Astrocyte of the spinal cord (primary cell): ENCODE results near the gene KRTAP6-2.

Experiments used
- DNase-seq: peaks from one replicate; pipeline ENCODE4 v3.0.0; 2011; ENCODE audit warnings: low read depth, low spot score
- H3K4me3 ChIP-seq: 2 replicates; pipeline ENCODE4 v1.5.1; 2011; ENCODE audit warnings: low read depth, mild to moderate bottlenecking, low read length, moderate library complexity
- in situ Hi-C: cut with HindIII; loops from 2 replicates; pipeline ENCODE4 v1.10.0; 2017; ENCODE audit warnings: low sequenced_read_pairs
- TF ChIP-seq, protein P1 (sequence below): IDR thresholded peaks from 2 replicates; pipeline ENCODE4 v1.5.1; 2012; ENCODE audit warnings: low read depth, mild to moderate bottlenecking, low read length, inconsistent platforms

The KRTAP6-2 gene

DNA sequence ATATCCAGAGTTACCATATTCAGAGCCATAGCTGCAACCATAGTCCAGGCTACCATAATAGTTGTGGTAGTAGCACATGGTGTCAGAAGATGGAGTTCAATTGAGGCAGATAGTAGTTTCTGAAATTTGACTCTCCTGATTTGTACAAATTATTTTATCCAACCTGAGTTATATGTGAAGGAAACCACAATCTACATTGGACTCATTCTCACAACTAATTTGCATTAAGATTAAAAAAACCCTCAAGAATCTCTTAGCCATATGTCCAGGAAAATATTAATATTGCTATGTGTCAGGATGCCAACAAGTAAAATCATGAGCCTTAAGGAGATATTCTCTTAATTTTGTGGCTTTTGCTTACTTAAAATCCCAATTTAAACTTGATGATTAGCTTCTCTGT, 8.4 kb downstream of the KRTAP6-2 start, which contains the start of gene KRTAP22-2:
KRTAP22-2 (minus strand) TSS at position 101 of the 400 bp plus-strand sequence.
- TF ChIP-seq, protein P1, sequence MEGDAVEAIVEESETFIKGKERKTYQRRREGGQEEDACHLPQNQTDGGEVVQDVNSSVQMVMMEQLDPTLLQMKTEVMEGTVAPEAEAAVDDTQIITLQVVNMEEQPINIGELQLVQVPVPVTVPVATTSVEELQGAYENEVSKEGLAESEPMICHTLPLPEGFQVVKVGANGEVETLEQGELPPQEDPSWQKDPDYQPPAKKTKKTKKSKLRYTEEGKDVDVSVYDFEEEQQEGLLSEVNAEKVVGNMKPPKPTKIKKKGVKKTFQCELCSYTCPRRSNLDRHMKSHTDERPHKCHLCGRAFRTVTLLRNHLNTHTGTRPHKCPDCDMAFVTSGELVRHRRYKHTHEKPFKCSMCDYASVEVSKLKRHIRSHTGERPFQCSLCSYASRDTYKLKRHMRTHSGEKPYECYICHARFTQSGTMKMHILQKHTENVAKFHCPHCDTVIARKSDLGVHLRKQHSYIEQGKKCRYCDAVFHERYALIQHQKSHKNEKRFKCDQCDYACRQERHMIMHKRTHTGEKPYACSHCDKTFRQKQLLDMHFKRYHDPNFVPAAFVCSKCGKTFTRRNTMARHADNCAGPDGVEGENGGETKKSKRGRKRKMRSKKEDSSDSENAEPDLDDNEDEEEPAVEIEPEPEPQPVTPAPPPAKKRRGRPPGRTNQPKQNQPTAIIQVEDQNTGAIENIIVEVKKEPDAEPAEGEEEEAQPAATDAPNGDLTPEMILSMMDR = no peak
- in situ Hi-C loops = no loop called here
- H3K4me3 ChIP-seq = no peak within 1 kb of the TSS
- DNase-seq = no peak

DNA sequence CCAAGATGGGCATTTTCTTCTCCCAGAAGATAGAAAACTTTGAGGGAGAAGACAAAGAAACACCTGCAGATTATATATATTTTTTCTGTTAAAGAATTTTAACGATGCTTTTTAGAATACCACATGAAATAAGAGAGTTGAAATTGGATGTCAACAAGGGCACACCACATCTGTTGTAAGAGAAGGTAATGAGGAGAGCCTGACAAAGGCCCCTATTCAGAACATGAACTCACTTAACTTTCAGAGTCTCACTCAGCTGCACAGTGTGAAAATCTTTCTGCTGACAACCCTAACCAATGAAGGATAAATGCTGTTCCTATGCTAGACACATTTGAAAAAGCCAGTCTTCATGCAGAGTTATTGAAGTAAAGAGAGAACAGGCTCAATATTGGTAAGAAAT, 15.8 kb downstream of the KRTAP6-2 start:
- in situ Hi-C loops = no loop called here
- TF ChIP-seq, protein P1 = no peak

DNA sequence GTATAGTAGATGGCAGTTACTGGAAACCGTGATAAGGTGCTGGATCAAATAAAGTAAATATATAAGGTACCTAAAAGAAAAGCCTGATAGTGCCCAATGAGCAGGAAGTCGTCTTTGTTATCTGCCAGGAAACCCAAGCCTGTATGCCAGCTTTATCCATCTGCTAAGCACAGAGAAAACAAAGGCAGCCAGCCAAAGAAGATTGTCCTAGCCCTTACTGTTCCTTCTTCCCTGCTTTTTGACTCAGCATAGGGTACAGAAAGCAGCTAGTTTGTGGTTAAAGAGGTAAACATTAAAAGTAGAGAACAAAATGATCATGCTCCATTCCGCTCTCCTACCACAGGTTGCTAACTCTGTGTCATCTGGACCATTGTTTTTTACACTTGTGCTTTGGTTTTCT, 18.6 kb downstream of the KRTAP6-2 start:
- in situ Hi-C loops = no loop called here

More for the DNA sequence above, 15.8 kb downstream of the KRTAP6-2 start:
- no peak for DNase-seq
- no peak overlapping the region for H3K4me3 ChIP-seq

DNA sequence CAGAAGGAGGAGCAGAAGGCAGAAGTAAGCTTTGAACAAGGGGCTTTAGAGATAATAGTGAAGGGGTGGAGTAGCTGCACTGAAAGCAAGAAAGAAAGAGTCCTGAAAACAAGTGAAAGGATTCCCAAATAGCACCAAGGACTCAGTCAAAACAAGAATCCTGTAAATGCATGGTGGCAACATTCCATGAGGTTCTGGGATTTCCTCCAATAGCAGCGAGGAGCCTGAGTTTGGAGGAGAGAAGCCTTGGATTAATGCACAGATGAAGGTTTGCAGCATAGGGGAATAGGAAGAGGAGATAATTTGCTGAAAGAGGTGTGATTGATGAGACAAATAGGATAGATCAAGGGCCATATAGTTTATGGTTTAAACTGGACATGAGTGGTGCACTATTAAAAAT, 19.4 kb downstream of the KRTAP6-2 start:
- no peak for DNase-seq
- in situ Hi-C loops = no loop called here
- H3K4me3 ChIP-seq = no peak overlapping the region

More for the DNA sequence above, 18.6 kb downstream of the KRTAP6-2 start:
- DNase-seq = no peak
- H3K4me3 ChIP-seq = no peak overlapping the region
- TF ChIP-seq, protein P1 = no peak

DNA sequence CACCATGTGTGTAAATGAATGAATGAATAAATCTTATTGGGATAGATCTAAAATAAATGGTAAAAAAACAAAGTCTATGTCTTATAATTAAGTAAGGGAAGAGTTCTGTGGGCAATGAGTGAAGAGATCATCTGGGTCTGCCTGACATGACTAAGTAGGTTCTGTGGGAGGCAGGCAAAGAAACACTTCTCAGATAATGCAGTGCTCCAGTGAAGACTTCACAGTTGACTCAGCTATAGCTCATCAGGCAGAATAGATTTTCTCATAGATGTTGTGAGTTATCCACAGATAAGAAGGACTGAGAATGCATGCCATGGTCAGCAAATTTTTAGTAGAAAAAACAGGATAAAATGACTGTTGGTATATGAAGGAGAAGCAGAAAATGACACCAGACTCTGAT, 20.9 kb downstream of the KRTAP6-2 start:
- H3K4me3 ChIP-seq = no peak overlapping the region
- DNase-seq = no peak
- in situ Hi-C loops = no loop called here
- TF ChIP-seq, protein P1 = no peak

More for the DNA sequence above, 19.4 kb downstream of the KRTAP6-2 start:
- TF ChIP-seq, protein P1 = no peak

DNA sequence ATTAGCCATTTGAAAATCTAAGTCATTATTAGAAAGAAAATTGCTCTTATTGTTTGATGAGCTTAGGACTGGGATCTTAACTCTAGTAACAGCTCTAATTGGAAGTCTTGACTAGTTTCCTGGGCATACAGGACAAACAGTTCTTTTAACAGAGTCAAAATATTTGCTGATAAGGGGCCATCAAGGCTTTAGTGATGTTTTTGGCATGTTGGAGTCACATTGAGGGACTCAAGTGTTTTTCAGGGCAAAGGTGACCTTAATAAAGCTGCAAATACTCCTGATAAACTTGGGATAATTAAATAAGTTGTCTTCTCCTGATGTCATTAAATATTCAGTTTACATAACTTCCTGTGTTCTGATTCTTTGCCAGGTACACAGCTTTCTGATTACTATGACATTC, 31.1 kb downstream of the KRTAP6-2 start:
- TF ChIP-seq, protein P1 = no peak
- in situ Hi-C loops = no loop called here
- DNase-seq = no peak
- no peak overlapping the region for H3K4me3 ChIP-seq

DNA sequence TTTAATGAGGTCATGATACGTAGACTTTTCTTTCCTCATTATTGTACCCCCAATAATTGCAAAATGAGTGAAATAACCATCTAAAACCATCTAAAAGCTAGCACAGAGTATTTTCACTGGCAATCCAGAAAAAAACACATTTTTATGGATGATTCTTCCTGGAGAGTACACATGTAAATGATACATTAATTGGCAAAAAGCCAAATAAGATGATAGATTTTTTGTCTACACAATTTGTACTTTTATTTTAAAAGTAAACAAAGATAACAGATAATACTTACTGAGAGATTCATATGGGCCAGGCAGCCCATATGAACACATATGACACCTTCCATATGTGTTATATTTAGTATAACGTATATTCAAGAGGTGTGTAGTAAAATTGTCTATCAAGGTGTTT, 35.1 kb downstream of the KRTAP6-2 start:
- TF ChIP-seq, protein P1 = no peak
- no peak overlapping the region for H3K4me3 ChIP-seq
- in situ Hi-C loops = no loop called here
- no peak for DNase-seq
